Measurements from ENCODE around the gene NSD2.
"Not testable (repeated sequence)": the region's sequence is repeated elsewhere in the genome, so short reads cannot be mapped to it uniquely, and the experiment has no call there.

NSD2 gene

GRCh38 chr4:1900624-1901023 lies 29.4 kb downstream of the NSD2 start:
- Histone ChIP-seq H3K27ac (ENCODE audit: low read depth, low read length) (no peak overlapping the region), H3K4me1 (ENCODE audit: control insufficient read depth, insufficient read depth, low read length) (no peaks in the 10 kb centered on the region; the same call in 1 of the 2 replicates), H3K4me3 (ENCODE audit: low read depth, low read length) (no peak overlapping the region), H3K27me3 (ENCODE audit: control insufficient read depth, insufficient read depth, low read length) (no peaks in the 10 kb centered on the region), H3K9ac (ENCODE audit: low read length) (no peak overlapping the region), H3K9me3 (ENCODE audit: control insufficient read depth, insufficient read depth, low read depth, low read length) (no peaks in the 10 kb centered on the region), H3K36me3 (ENCODE audit: control insufficient read depth, insufficient read depth, low read length) (peaks cover 49% of the 10 kb centered on the region)

- no peaks in the 10 kb centered on the region; the same call in 1 of the 2 replicates for H3K4me1 ChIP-seq (ENCODE audit: control insufficient read depth, insufficient read depth, low read length)
These were observed 29.9 kb downstream of the NSD2 start for GRCh38 chr4:1901127-1901526.

GRCh38 chr4:1902243-1902642 lies 31.1 kb downstream of the NSD2 start:
- Histone ChIP-seq H3K4me1 (ENCODE audit: control insufficient read depth, insufficient read depth, low read length) (no peaks in the 10 kb centered on the region; the same call in 1 of the 2 replicates), H3K9me3 (ENCODE audit: control insufficient read depth, insufficient read depth, low read depth, low read length) (no peaks in the 10 kb centered on the region), H3K27me3 (ENCODE audit: control insufficient read depth, insufficient read depth, low read length) (no peaks in the 10 kb centered on the region), H3K36me3 (ENCODE audit: control insufficient read depth, insufficient read depth, low read length) (peaks cover 59% of the 10 kb centered on the region), H3K4me3 (ENCODE audit: low read depth, low read length) (no peak overlapping the region), H3K27ac (ENCODE audit: low read depth, low read length) (no peak overlapping the region), H3K9ac (ENCODE audit: low read length) (no peak overlapping the region)

More at GRCh38 chr4:1901127-1901526, 29.9 kb downstream of the NSD2 start:
- H3K4me3 ChIP-seq (ENCODE audit: low read depth, low read length), result no peak overlapping the region
- H3K27ac ChIP-seq (ENCODE audit: low read depth, low read length), result no peak overlapping the region
- no peaks in the 10 kb centered on the region for H3K27me3 ChIP-seq (ENCODE audit: control insufficient read depth, insufficient read depth, low read length)
- H3K36me3 ChIP-seq (ENCODE audit: control insufficient read depth, insufficient read depth, low read length), result peaks cover 50% of the 10 kb centered on the region
- H3K9me3 ChIP-seq (ENCODE audit: control insufficient read depth, insufficient read depth, low read depth, low read length), result no peaks in the 10 kb centered on the region
- H3K9ac ChIP-seq (ENCODE audit: low read length), result no peak overlapping the region

- Histone ChIP-seq H3K9me3 (ENCODE audit: control insufficient read depth, insufficient read depth, low read depth, low read length) (no peaks in the 10 kb centered on the region), H3K4me3 (ENCODE audit: low read depth, low read length) (no peak overlapping the region), H3K36me3 (ENCODE audit: control insufficient read depth, insufficient read depth, low read length) (peaks cover 65% of the 10 kb centered on the region), H3K27ac (ENCODE audit: low read depth, low read length) (no peak overlapping the region), H3K27me3 (ENCODE audit: control insufficient read depth, insufficient read depth, low read length) (no peaks in the 10 kb centered on the region), H3K4me1 (ENCODE audit: control insufficient read depth, insufficient read depth, low read length) (no peaks in the 10 kb centered on the region; the same call in 1 of the 2 replicates), H3K9ac (ENCODE audit: low read length) (no peak overlapping the region)
These were observed 31.8 kb downstream of the NSD2 start for GRCh38 chr4:1903035-1903434.

GRCh38 chr4:1904042-1904441 lies 32.8 kb downstream of the NSD2 start:
- Histone ChIP-seq H3K27ac (ENCODE audit: low read depth, low read length) (no peak overlapping the region), H3K4me1 (ENCODE audit: control insufficient read depth, insufficient read depth, low read length) (no peaks in the 10 kb centered on the region; the same call in 1 of the 2 replicates), H3K4me3 (ENCODE audit: low read depth, low read length) (no peak overlapping the region), H3K27me3 (ENCODE audit: control insufficient read depth, insufficient read depth, low read length) (no peaks in the 10 kb centered on the region), H3K9ac (ENCODE audit: low read length) (no peak overlapping the region), H3K36me3 (ENCODE audit: control insufficient read depth, insufficient read depth, low read length) (peaks cover 75% of the 10 kb centered on the region), H3K9me3 (ENCODE audit: control insufficient read depth, insufficient read depth, low read depth, low read length) (no peaks in the 10 kb centered on the region)

- Histone ChIP-seq H3K4me1 (ENCODE audit: control insufficient read depth, insufficient read depth, low read length) (no peaks in the 10 kb centered on the region), H3K36me3 (ENCODE audit: control insufficient read depth, insufficient read depth, low read length) (peaks cover 54% of the 10 kb centered on the region), H3K4me3 (ENCODE audit: low read depth, low read length) (no peak overlapping the region), H3K9ac (ENCODE audit: low read length) (no peak overlapping the region), H3K27me3 (ENCODE audit: control insufficient read depth, insufficient read depth, low read length) (no peaks in the 10 kb centered on the region), H3K27ac (ENCODE audit: low read depth, low read length) (no peak overlapping the region), H3K9me3 (ENCODE audit: control insufficient read depth, insufficient read depth, low read depth, low read length) (no peaks in the 10 kb centered on the region)
These were observed 36.8 kb downstream of the NSD2 start for GRCh38 chr4:1907848-1908525.

- H3K36me3 ChIP-seq (ENCODE audit: control insufficient read depth, insufficient read depth, low read length), result peaks cover 50% of the 10 kb centered on the region
- H3K27me3 ChIP-seq (ENCODE audit: control insufficient read depth, insufficient read depth, low read length); H3K4me1 ChIP-seq (ENCODE audit: control insufficient read depth, insufficient read depth, low read length); H3K4me3 ChIP-seq (ENCODE audit: low read depth, low read length); H3K9ac ChIP-seq (ENCODE audit: low read length); H3K27ac ChIP-seq (ENCODE audit: low read depth, low read length); H3K9me3 ChIP-seq (ENCODE audit: control insufficient read depth, insufficient read depth, low read depth, low read length): not testable (repeated sequence)
These were observed 38.5 kb downstream of the NSD2 start for GRCh38 chr4:1909696-1910095.

- no peak overlapping the region for H3K27ac ChIP-seq (ENCODE audit: low read depth, low read length)
- H3K9ac ChIP-seq (ENCODE audit: low read length), result no peak overlapping the region
- no peaks in the 10 kb centered on the region for H3K4me1 ChIP-seq (ENCODE audit: control insufficient read depth, insufficient read depth, low read length)
These were observed 39.5 kb downstream of the NSD2 start for GRCh38 chr4:1910643-1911042.

GRCh38 chr4:1911316-1911715 lies 40.1 kb downstream of the NSD2 start:
- not testable (repeated sequence) for H3K27ac ChIP-seq (ENCODE audit: low read depth, low read length); H3K4me3 ChIP-seq (ENCODE audit: low read depth, low read length); H3K9ac ChIP-seq (ENCODE audit: low read length); H3K27me3 ChIP-seq (ENCODE audit: control insufficient read depth, insufficient read depth, low read length); H3K9me3 ChIP-seq (ENCODE audit: control insufficient read depth, insufficient read depth, low read depth, low read length); H3K4me1 ChIP-seq (ENCODE audit: control insufficient read depth, insufficient read depth, low read length)
- H3K36me3 ChIP-seq (ENCODE audit: control insufficient read depth, insufficient read depth, low read length), result peaks cover 44% of the 10 kb centered on the region

More at GRCh38 chr4:1910643-1911042, 39.5 kb downstream of the NSD2 start:
- no peaks in the 10 kb centered on the region for H3K27me3 ChIP-seq (ENCODE audit: control insufficient read depth, insufficient read depth, low read length)
- H3K9me3 ChIP-seq (ENCODE audit: control insufficient read depth, insufficient read depth, low read depth, low read length), result no peaks in the 10 kb centered on the region
- peaks cover 41% of the 10 kb centered on the region for H3K36me3 ChIP-seq (ENCODE audit: control insufficient read depth, insufficient read depth, low read length)
- no peak overlapping the region for H3K4me3 ChIP-seq (ENCODE audit: low read depth, low read length)

GRCh38 chr4:1922821-1923220 lies 51.6 kb downstream of the NSD2 start:
- Histone ChIP-seq H3K36me3 (ENCODE audit: control insufficient read depth, insufficient read depth, low read length) (peaks cover 48% of the 10 kb centered on the region), H3K27ac (ENCODE audit: low read depth, low read length) (no peak overlapping the region), H3K9ac (ENCODE audit: low read length) (no peak overlapping the region), H3K9me3 (ENCODE audit: control insufficient read depth, insufficient read depth, low read depth, low read length) (no peaks in the 10 kb centered on the region), H3K4me3 (ENCODE audit: low read depth, low read length) (no peak overlapping the region), H3K27me3 (ENCODE audit: control insufficient read depth, insufficient read depth, low read length) (no peaks in the 10 kb centered on the region), H3K4me1 (ENCODE audit: control insufficient read depth, insufficient read depth, low read length) (no peaks in the 10 kb centered on the region)

GRCh38 chr4:1927675-1928074 lies 56.5 kb downstream of the NSD2 start:
- H3K27ac ChIP-seq (ENCODE audit: low read depth, low read length), result no peak overlapping the region
- no peaks in the 10 kb centered on the region for H3K9me3 ChIP-seq (ENCODE audit: control insufficient read depth, insufficient read depth, low read depth, low read length)
- no peaks in the 10 kb centered on the region for H3K27me3 ChIP-seq (ENCODE audit: control insufficient read depth, insufficient read depth, low read length)
- H3K4me3 ChIP-seq (ENCODE audit: low read depth, low read length), result no peak overlapping the region
- peaks cover 3% of the 10 kb centered on the region; the same call in 1 of the 2 replicates for H3K4me1 ChIP-seq (ENCODE audit: control insufficient read depth, insufficient read depth, low read length)
- no peak overlapping the region for H3K9ac ChIP-seq (ENCODE audit: low read length)
- H3K36me3 ChIP-seq (ENCODE audit: control insufficient read depth, insufficient read depth, low read length), result peaks cover 60% of the 10 kb centered on the region

Measured in HUES6 (cell line).